Activated CD4-positive, alpha-beta memory T cell treated with anti-CD3 and anti-CD28 coated beads, Interleukin-2, amount 10 ng/mL, durations not matched to agents 7 days and 5 days (primary cell): ENCODE measurements around the gene LTF. TPM values are rescaled to one million over a fixed set of nuclear protein-coding genes. Genes with fewer than 3 reads are reported as not detected.

Experiments used
- CTCF ChIA-PET: fragments of 350-600 bp; sonication (Branson Sonifier 250); formaldehyde crosslinking; loops from one replicate; lab custom pipeline; 2021; ENCODE audit warnings: antibody characterized with exemption, inconsistent platforms; lab: Charles Lee
- POLR2A ChIA-PET: fragments of 350-600 bp; sonication (Branson Sonifier 250); formaldehyde crosslinking; loops from one replicate; lab custom pipeline; 2021; ENCODE audit warnings: antibody characterized with exemption; lab: Charles Lee
- DNase-seq: peaks from one replicate; pipeline ENCODE4 v3.0.0-alpha.2; 2020
- H3K27ac Mint-ChIP-seq: one replicate; pipeline ENCODE4 v1.8.0; 2021; ENCODE audit warnings: mild to moderate bottlenecking, mixed read lengths
- H3K27me3 Mint-ChIP-seq: one replicate; pipeline ENCODE4 v1.8.0; 2021; ENCODE audit warnings: mixed read lengths
- H3K36me3 Mint-ChIP-seq: one replicate; pipeline ENCODE4 v1.8.0; 2021; ENCODE audit warnings: low read depth, mixed read lengths
- H3K4me1 Mint-ChIP-seq: one replicate; pipeline ENCODE4 v1.8.0; 2021; ENCODE audit warnings: mixed read lengths
- H3K4me3 Mint-ChIP-seq: one replicate; pipeline ENCODE4 v1.8.0; 2021; ENCODE audit warnings: mild to moderate bottlenecking, mixed read lengths
- H3K9me3 Mint-ChIP-seq: one replicate; pipeline ENCODE4 v1.8.0; 2021; ENCODE audit warnings: mixed read lengths
- total RNA-seq, 2 experiments: library from RNA; stranded (reverse); gene quantifications; one replicate each; pipeline ENCODE4 v1.2.3, GENCODE V29; 2021

Gene LTF
- total RNA-seq, 2 experiments from 2014 or later = not detected

- no peak for DNase-seq
- no peak overlapping the region for H3K4me3 Mint-ChIP-seq
- CTCF ChIA-PET = interaction anchor here (1.3 to 7.4 kb wide), 3 partner anchors 10 to 143 kb away, joined by 3 to 222 read pairs (median 171); no protein-coding TSS in a partner anchor
- no peak overlapping the region for H3K27ac Mint-ChIP-seq
- peaks cover 17% of the 10 kb centered on the region for H3K4me1 Mint-ChIP-seq
- H3K27me3 Mint-ChIP-seq = peaks cover 10% of the 10 kb centered on the region
- POLR2A ChIA-PET = no interaction called here
- no peaks in the 10 kb centered on the region for H3K36me3 Mint-ChIP-seq
- H3K9me3 Mint-ChIP-seq = no peaks in the 10 kb centered on the region
Measured at GRCh38 chr3:46485779-46486175, 21.1 kb upstream of the LTF start.

GRCh38 chr3:46484911-46485778, 20.4 kb upstream of the LTF start:
- H3K4me1 Mint-ChIP-seq = peaks cover 16% of the 10 kb centered on the region
- peaks cover 12% of the 10 kb centered on the region for H3K27me3 Mint-ChIP-seq
- H3K36me3 Mint-ChIP-seq = no peaks in the 10 kb centered on the region
- no peak overlapping the region for H3K4me3 Mint-ChIP-seq
- no peaks in the 10 kb centered on the region for H3K9me3 Mint-ChIP-seq
- POLR2A ChIA-PET = no interaction called here
- CTCF ChIA-PET = interaction anchor here (1.3 to 7.4 kb wide), 3 partner anchors 10 to 144 kb away, joined by 3 to 222 read pairs (median 171); no protein-coding TSS in a partner anchor
- no peak overlapping the region for H3K27ac Mint-ChIP-seq
- DNase-seq = no peak

- no peak overlapping the region for H3K27ac Mint-ChIP-seq
- peaks cover 9% of the 10 kb centered on the region for H3K4me1 Mint-ChIP-seq
- POLR2A ChIA-PET = no interaction called here
- H3K4me3 Mint-ChIP-seq = no peak overlapping the region
- CTCF ChIA-PET = interaction anchor here (7.4 kb wide), 1 partner anchor 144 kb away, joined by 222 read pairs; no protein-coding TSS in a partner anchor
- no peaks in the 10 kb centered on the region for H3K36me3 Mint-ChIP-seq
- no peaks in the 10 kb centered on the region for H3K9me3 Mint-ChIP-seq
- H3K27me3 Mint-ChIP-seq = peaks cover 15% of the 10 kb centered on the region
- DNase-seq = no peak
Measured at GRCh38 chr3:46484388-46484787, 19.7 kb upstream of the LTF start.

GRCh38 chr3:46483825-46484224, 19.1 kb upstream of the LTF start:
- H3K9me3 Mint-ChIP-seq = no peaks in the 10 kb centered on the region
- no peak for DNase-seq

GRCh38 chr3:46482632-46483350, 18.1 kb upstream of the LTF start:
- H3K27ac Mint-ChIP-seq = no peak overlapping the region
- no peaks in the 10 kb centered on the region for H3K36me3 Mint-ChIP-seq
- POLR2A ChIA-PET = interaction anchor here (1.3 kb wide), 1 partner anchor 55 kb away, joined by 3 read pairs; no protein-coding TSS in a partner anchor
- H3K9me3 Mint-ChIP-seq = no peaks in the 10 kb centered on the region
- CTCF ChIA-PET = interaction anchor here (1.0 to 7.4 kb wide), 2 partner anchors 20 to 146 kb away, joined by 5 to 222 read pairs; no protein-coding TSS in a partner anchor
- DNase-seq = no peak
- no peaks in the 10 kb centered on the region for H3K4me1 Mint-ChIP-seq
- H3K27me3 Mint-ChIP-seq = peaks cover 18% of the 10 kb centered on the region
- no peak overlapping the region for H3K4me3 Mint-ChIP-seq

More at GRCh38 chr3:46483825-46484224, 19.1 kb upstream of the LTF start:
- Mint-ChIP-seq H3K4me3 (no peak overlapping the region), H3K36me3 (no peaks in the 10 kb centered on the region), H3K27me3 (peaks cover 17% of the 10 kb centered on the region), H3K27ac (no peak overlapping the region), H3K4me1 (peaks cover 4% of the 10 kb centered on the region)
- ChIA-PET POLR2A (interaction anchor here (1.3 kb wide), 1 partner anchor 54 kb away, joined by 3 read pairs; no protein-coding TSS in a partner anchor), CTCF (interaction anchor here (7.4 kb wide), 1 partner anchor 145 kb away, joined by 222 read pairs; no protein-coding TSS in a partner anchor)

GRCh38 chr3:46481636-46482035, 16.9 kb upstream of the LTF start:
- Mint-ChIP-seq H3K9me3 (no peaks in the 10 kb centered on the region), H3K4me3 (no peak overlapping the region), H3K27ac (no peak overlapping the region), H3K4me1 (no peaks in the 10 kb centered on the region), H3K27me3 (peaks cover 22% of the 10 kb centered on the region), H3K36me3 (no peaks in the 10 kb centered on the region)
- POLR2A ChIA-PET = no interaction called here
- CTCF ChIA-PET = no interaction called here
- no peak for DNase-seq

- Mint-ChIP-seq H3K4me3 (no peak overlapping the region), H3K9me3 (peaks cover under 1% of the 10 kb centered on the region), H3K4me1 (no peaks in the 10 kb centered on the region), H3K27ac (no peak overlapping the region), H3K27me3 (peaks cover 26% of the 10 kb centered on the region), H3K36me3 (peaks cover 1% of the 10 kb centered on the region)
- ChIA-PET POLR2A (no interaction called here), CTCF (interaction anchor here (1.0 kb wide), 1 partner anchor 8 kb away, joined by 4 read pairs; no protein-coding TSS in a partner anchor)
- no peak for DNase-seq
Measured at GRCh38 chr3:46480491-46481195, 15.9 kb upstream of the LTF start.

GRCh38 chr3:46479696-46480095, 15.0 kb upstream of the LTF start:
- peaks cover 36% of the 10 kb centered on the region for H3K27me3 Mint-ChIP-seq
- peaks cover 10% of the 10 kb centered on the region for H3K9me3 Mint-ChIP-seq
- H3K27ac Mint-ChIP-seq = no peak overlapping the region
- no peak overlapping the region for H3K4me3 Mint-ChIP-seq
- ChIA-PET POLR2A (no interaction called here), CTCF (interaction anchor here (1.0 kb wide), 1 partner anchor 9 kb away, joined by 4 read pairs; no protein-coding TSS in a partner anchor)
- peaks cover 8% of the 10 kb centered on the region for H3K36me3 Mint-ChIP-seq
- H3K4me1 Mint-ChIP-seq = no peaks in the 10 kb centered on the region
- no peak for DNase-seq

- Mint-ChIP-seq H3K27me3 (peaks cover 42% of the 10 kb centered on the region), H3K4me1 (no peaks in the 10 kb centered on the region), H3K9me3 (peaks cover 15% of the 10 kb centered on the region), H3K27ac (no peak overlapping the region), H3K4me3 (no peak overlapping the region), H3K36me3 (peaks cover 12% of the 10 kb centered on the region)
- POLR2A ChIA-PET = no interaction called here
- no peak for DNase-seq
- CTCF ChIA-PET = no interaction called here
Measured at GRCh38 chr3:46479021-46479420, 14.3 kb upstream of the LTF start.

- ChIA-PET CTCF (no interaction called here), POLR2A (no interaction called here)
- DNase-seq = no peak
- Mint-ChIP-seq H3K36me3 (peaks cover 12% of the 10 kb centered on the region), H3K9me3 (peaks cover 15% of the 10 kb centered on the region), H3K4me3 (no peak overlapping the region), H3K27ac (no peak overlapping the region), H3K27me3 (peaks cover 45% of the 10 kb centered on the region), H3K4me1 (no peaks in the 10 kb centered on the region)
Measured at GRCh38 chr3:46478341-46478740, 13.6 kb upstream of the LTF start.

GRCh38 chr3:46477756-46478155, 13.1 kb upstream of the LTF start:
- DNase-seq = no peak
- ChIA-PET POLR2A (no interaction called here), CTCF (interaction anchor here (3.4 kb wide), 1 partner anchor 11 kb away, joined by 22 read pairs; no protein-coding TSS in a partner anchor)
- H3K36me3 Mint-ChIP-seq = peaks cover 12% of the 10 kb centered on the region
- H3K9me3 Mint-ChIP-seq = peaks cover 15% of the 10 kb centered on the region
- no peak overlapping the region for H3K4me3 Mint-ChIP-seq
- peaks cover 51% of the 10 kb centered on the region for H3K27me3 Mint-ChIP-seq
- no peaks in the 10 kb centered on the region for H3K4me1 Mint-ChIP-seq
- H3K27ac Mint-ChIP-seq = no peak overlapping the region

GRCh38 chr3:46477145-46477544, 12.4 kb upstream of the LTF start:
- H3K27ac Mint-ChIP-seq = no peak overlapping the region
- peak; percentile 0 for DNase-seq
- peaks cover 12% of the 10 kb centered on the region for H3K36me3 Mint-ChIP-seq
- ChIA-PET POLR2A (no interaction called here), CTCF (interaction anchor here (3.4 kb wide), 1 partner anchor 12 kb away, joined by 22 read pairs; no protein-coding TSS in a partner anchor)
- peaks cover 52% of the 10 kb centered on the region for H3K27me3 Mint-ChIP-seq
- peaks cover 15% of the 10 kb centered on the region for H3K9me3 Mint-ChIP-seq
- H3K4me3 Mint-ChIP-seq = no peak overlapping the region
- H3K4me1 Mint-ChIP-seq = no peaks in the 10 kb centered on the region
